AG04450 (cell line): ENCODE data around the gene MINK1. TPM values are rescaled to one million over a fixed set of nuclear protein-coding genes. Genes with fewer than 3 reads are reported as not detected.
"Not testable (repeated sequence)": the region's sequence is repeated elsewhere in the genome, so short reads cannot be mapped to it uniquely, and the experiment has no call there.

Source experiments
- CTCF ChIA-PET: fragments of 300-600, 350-600 bp; formaldehyde crosslinking; extraction: SDS; loops from one replicate; lab custom pipeline; 2022; ENCODE audit warnings: antibody characterized with exemption, inconsistent platforms; lab: Charles Lee
- POLR2A ChIA-PET: fragments of 350-600 bp; formaldehyde crosslinking; extraction: SDS; loops from one replicate; lab custom pipeline; 2021; ENCODE audit warnings: antibody characterized with exemption, inconsistent platforms; lab: Yijun Ruan, JAX
- DNase-seq: peaks from one replicate; pipeline ENCODE4 v3.0.0-alpha.2; 2011; ENCODE audit warnings: low read depth, low spot score
- H3K27ac ChIP-seq: one replicate; pipeline ENCODE4 v1.5.1; 2012; ENCODE audit warnings: low read depth, low read length, control low read depth
- H3K27me3 ChIP-seq: one replicate; pipeline ENCODE4 v1.6.0; 2012; ENCODE audit warnings: low read length; ENCODE audit not compliant: control insufficient read depth, insufficient read depth
- H3K4me3 ChIP-seq: 2 replicates; pipeline ENCODE4 v1.5.1; 2011; ENCODE audit warnings: mild to moderate bottlenecking, low read depth, low read length, control low read depth
- H3K9me3 ChIP-seq: 2 replicates; pipeline ENCODE4 v1.5.1; 2012; ENCODE audit warnings: low read length; ENCODE audit not compliant: control insufficient read depth, insufficient read depth
- CTCF ChIP-seq: IDR thresholded peaks from 2 replicates; pipeline ENCODE4 v1.5.1; 2011; ENCODE audit warnings: low read depth, low read length, control low read depth, inconsistent platforms
- polyA plus RNA-seq: library from polyadenylated mRNA; depleted of rRNA; stranded (reverse); fragments of >200 nt; gene quantifications from 2 replicates; pipeline ENCODE4 v1.2.3, GENCODE V29; 2011

The MINK1 gene
- polyA plus RNA-seq, 1 experiment: 29.4 TPM

GRCh38 chr17:4860651-4861050 is 27.5 kb downstream of the MINK1 start:
- DNase-seq: no peak
- no peak overlapping the region for H3K4me3 ChIP-seq
- no peak overlapping the region for H3K27ac ChIP-seq
- ChIA-PET CTCF (interaction anchor here (0.6 to 1.1 kb wide), 2 partner anchors 71 to 147 kb away, joined by 3 read pairs; no protein-coding TSS in a partner anchor), POLR2A (no interaction called here)
- H3K9me3 ChIP-seq: no peaks in the 10 kb centered on the region
- H3K27me3 ChIP-seq: no peaks in the 10 kb centered on the region
- no peak for TF ChIP-seq CTCF

- no peaks in the 10 kb centered on the region for H3K9me3 ChIP-seq
- no peak for TF ChIP-seq CTCF
- no peak overlapping the region for H3K4me3 ChIP-seq
- H3K27me3 ChIP-seq: no peaks in the 10 kb centered on the region
- no peak overlapping the region for H3K27ac ChIP-seq
- DNase-seq: no peak
- ChIA-PET CTCF (interaction anchor here (0.6 to 1.3 kb wide), 3 partner anchors 72 to 148 kb away, joined by 3 read pairs; no protein-coding TSS in a partner anchor), POLR2A (no interaction called here)
Observed at GRCh38 chr17:4861052-4861451, 27.9 kb downstream of the MINK1 start.

GRCh38 chr17:4862720-4863119 is 29.6 kb downstream of the MINK1 start:
- ChIA-PET POLR2A (no interaction called here), CTCF (no interaction called here)
- no peak overlapping the region for H3K27ac ChIP-seq
- no peak for DNase-seq
- no peak for TF ChIP-seq CTCF
- H3K9me3 ChIP-seq: no peaks in the 10 kb centered on the region
- H3K27me3 ChIP-seq: no peaks in the 10 kb centered on the region
- H3K4me3 ChIP-seq: no peak overlapping the region

- ChIA-PET POLR2A (no interaction called here), CTCF (no interaction called here)
- Histone ChIP-seq H3K4me3 (no peak overlapping the region), H3K27me3 (no peaks in the 10 kb centered on the region), H3K27ac (no peak overlapping the region), H3K9me3 (no peaks in the 10 kb centered on the region)
- DNase-seq: no peak
- no peak for TF ChIP-seq CTCF
Observed at GRCh38 chr17:4863321-4863720, 30.2 kb downstream of the MINK1 start.

GRCh38 chr17:4867535-4867934 is 34.4 kb downstream of the MINK1 start:
- DNase-seq, H3K9me3 ChIP-seq, H3K4me3 ChIP-seq, H3K27me3 ChIP-seq, H3K27ac ChIP-seq: not testable (repeated sequence)
- POLR2A ChIA-PET: interaction anchor here (0.6 kb wide), 1 partner anchor 10 kb away, joined by 3 read pairs; no protein-coding TSS in a partner anchor
- CTCF ChIA-PET: interaction anchor here (0.6 to 1.3 kb wide), 2 partner anchors 77 to 126 kb away, joined by 5 to 6 read pairs; no protein-coding TSS in a partner anchor

DNA sequence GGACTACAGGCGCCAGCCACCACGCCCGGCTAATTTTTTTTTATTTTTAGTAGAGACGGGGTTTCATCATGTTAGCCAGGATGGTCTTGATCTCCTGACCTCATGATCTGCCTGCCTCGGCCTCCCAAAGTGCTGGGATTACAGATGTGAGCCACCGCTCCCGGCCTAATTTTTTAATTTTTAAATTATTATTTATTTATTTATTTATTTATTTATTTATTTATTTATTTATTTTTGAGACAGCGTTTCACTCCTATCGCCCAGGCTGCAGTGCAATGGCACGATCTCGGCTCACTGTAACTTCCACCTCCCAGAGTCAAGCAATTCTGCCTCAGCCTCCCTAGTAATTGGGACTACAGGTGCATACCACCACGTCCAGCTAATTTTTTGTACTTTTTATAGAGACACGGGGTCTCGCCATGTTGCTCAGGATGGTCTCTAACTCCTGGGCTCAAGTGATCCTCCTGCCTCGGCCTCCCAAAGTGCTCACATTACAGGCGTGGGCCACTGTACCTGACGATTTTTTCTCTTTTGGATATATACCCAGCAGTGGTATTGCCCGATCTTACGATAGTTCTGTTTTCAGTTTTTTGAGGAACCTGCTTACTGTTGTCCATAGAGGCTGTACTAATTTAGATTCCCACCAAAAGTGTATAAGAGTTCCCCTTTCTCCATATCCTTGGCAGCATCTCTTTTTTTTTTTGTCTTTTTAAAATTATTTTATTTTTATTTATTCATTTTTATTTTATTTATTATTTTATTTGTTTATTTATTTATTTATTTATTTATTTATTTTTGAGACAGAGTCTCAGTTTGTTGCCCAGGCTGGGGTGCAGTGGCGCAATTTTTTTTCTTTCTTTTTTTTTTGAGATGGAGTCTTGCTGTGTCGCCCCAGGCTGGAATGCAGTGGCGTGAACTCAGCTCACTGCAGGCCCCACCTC is 36.2 kb downstream of the MINK1 start:
- DNase-seq, H3K4me3 ChIP-seq, H3K27me3 ChIP-seq, H3K9me3 ChIP-seq, H3K27ac ChIP-seq: not testable (repeated sequence)
- POLR2A ChIA-PET: interaction anchor here (0.7 kb wide), 1 partner anchor 387 kb away, joined by 8 read pairs; no protein-coding TSS in a partner anchor
- CTCF ChIA-PET: interaction anchor here (0.7 kb wide), 1 partner anchor 10 kb away, joined by 4 read pairs; no protein-coding TSS in a partner anchor
